AG09309 (cell line): ENCODE results near the gene TGM4.
A peak's percentile ranks its signal among the peaks of the same experiment; 100 is the strongest.

ENCODE experiments used
- DNase-seq: peaks from one replicate; pipeline ENCODE4 v3.0.0-alpha.2; 2010; ENCODE audit warnings: low read depth
- H3K4me3 ChIP-seq: 2 replicates; pipeline ENCODE4 v1.5.1; 2011; ENCODE audit warnings: mild to moderate bottlenecking, low read depth, low read length, moderate library complexity; ENCODE audit not compliant: control insufficient read depth
- TF ChIP-seq, protein P1 (sequence below): IDR thresholded peaks from 2 replicates; pipeline ENCODE4 v1.5.1; 2011; ENCODE audit warnings: mild to moderate bottlenecking, low read depth, low read length, inconsistent platforms; ENCODE audit not compliant: insufficient read depth, control insufficient read depth; ENCODE audit errors: missing control alignments

The TGM4 gene

DNA sequence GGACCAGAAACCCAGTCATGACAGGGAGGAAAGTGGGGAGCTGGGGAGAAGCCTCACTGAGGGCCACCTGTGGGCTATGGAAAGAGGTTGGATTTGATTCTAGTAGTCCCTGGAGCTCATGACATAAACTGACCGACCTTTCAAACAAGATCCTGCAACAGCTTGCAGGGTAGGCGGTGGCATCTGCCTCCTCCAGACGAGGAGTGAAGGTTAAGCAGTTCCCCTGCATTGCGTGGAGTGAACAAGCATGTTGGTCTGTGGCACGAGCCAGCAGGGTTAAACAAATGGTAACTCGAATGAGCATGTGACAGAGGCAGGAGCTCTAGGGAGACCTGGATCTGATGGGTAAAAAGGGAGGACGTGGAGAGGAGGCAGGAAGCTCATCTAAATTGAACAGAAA is 12.7 kb downstream of the TGM4 start:
- TF ChIP-seq, protein P1, sequence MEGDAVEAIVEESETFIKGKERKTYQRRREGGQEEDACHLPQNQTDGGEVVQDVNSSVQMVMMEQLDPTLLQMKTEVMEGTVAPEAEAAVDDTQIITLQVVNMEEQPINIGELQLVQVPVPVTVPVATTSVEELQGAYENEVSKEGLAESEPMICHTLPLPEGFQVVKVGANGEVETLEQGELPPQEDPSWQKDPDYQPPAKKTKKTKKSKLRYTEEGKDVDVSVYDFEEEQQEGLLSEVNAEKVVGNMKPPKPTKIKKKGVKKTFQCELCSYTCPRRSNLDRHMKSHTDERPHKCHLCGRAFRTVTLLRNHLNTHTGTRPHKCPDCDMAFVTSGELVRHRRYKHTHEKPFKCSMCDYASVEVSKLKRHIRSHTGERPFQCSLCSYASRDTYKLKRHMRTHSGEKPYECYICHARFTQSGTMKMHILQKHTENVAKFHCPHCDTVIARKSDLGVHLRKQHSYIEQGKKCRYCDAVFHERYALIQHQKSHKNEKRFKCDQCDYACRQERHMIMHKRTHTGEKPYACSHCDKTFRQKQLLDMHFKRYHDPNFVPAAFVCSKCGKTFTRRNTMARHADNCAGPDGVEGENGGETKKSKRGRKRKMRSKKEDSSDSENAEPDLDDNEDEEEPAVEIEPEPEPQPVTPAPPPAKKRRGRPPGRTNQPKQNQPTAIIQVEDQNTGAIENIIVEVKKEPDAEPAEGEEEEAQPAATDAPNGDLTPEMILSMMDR: no peak
- DNase-seq: no peak

GRCh38 chr3:44890258-44890657 is 15.8 kb downstream of the TGM4 start:
- TF ChIP-seq, protein P1: no peak
- H3K4me3 ChIP-seq: no peak overlapping the region
- DNase-seq: no peak

More for the DNA sequence above, 12.7 kb downstream of the TGM4 start:
- H3K4me3 ChIP-seq: no peak overlapping the region

DNA sequence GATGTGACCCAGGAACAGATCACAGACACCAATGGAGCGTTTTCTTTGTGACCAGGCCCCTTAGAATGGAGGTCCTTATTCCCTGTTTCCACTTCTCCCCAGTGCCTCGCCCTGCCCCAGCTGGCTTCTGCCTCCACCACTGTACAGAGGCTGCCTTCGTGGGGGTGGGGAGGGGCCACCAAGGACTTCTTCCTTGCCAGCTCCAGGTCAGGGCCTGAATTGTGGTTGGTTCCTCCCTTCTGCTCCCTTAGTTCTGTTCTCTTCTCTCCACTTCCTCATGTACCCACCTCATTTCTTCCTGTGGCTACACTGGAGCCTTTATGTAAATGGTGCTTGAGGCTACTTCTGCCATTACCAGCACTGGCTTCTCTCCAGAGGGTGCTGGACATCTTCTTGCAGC is 16.4 kb downstream of the TGM4 start:
- no peak for DNase-seq
- TF ChIP-seq, protein P1: no peak
- H3K4me3 ChIP-seq: no peak overlapping the region

GRCh38 chr3:44892689-44893088 is 18.3 kb downstream of the TGM4 start:
- no peak overlapping the region for H3K4me3 ChIP-seq
- TF ChIP-seq, protein P1: no peak
- no peak for DNase-seq

DNA sequence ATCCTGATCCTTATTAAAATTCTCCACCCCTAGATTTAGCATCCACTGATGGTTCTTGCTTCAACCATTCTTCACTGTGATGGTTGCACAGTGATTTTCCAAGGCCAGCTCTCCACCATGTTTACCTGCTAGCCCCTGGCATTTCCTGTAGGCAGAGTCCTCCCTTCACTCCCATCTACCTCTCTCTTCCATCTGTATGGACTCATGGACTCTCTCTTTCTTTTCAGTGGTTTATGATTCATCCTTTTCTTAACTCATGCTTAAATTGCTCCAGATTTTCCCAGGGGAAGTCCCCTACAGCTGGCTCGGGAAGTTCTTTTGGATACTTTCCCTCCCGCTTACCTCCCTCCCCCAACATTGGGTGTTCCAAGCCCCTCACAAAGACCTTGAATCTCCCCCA is 18.7 kb downstream of the TGM4 start:
- H3K4me3 ChIP-seq: no peak overlapping the region
- TF ChIP-seq, protein P1: no peak
- DNase-seq: peak; percentile 10

GRCh38 chr3:44894485-44894884 is 20.1 kb downstream of the TGM4 start:
- H3K4me3 ChIP-seq: no peak overlapping the region
- no peak for DNase-seq
- TF ChIP-seq, protein P1: no peak

GRCh38 chr3:44896440-44896839 is 22.0 kb downstream of the TGM4 start:
- no peak for DNase-seq
- no peak overlapping the region for H3K4me3 ChIP-seq
- TF ChIP-seq, protein P1: no peak
